ENCODE results near the gene CDH12.

GRCh38 chr5:22473886-22474285, 379.3 kb downstream of the CDH12 start:
- TF ChIP-seq, protein P1, sequence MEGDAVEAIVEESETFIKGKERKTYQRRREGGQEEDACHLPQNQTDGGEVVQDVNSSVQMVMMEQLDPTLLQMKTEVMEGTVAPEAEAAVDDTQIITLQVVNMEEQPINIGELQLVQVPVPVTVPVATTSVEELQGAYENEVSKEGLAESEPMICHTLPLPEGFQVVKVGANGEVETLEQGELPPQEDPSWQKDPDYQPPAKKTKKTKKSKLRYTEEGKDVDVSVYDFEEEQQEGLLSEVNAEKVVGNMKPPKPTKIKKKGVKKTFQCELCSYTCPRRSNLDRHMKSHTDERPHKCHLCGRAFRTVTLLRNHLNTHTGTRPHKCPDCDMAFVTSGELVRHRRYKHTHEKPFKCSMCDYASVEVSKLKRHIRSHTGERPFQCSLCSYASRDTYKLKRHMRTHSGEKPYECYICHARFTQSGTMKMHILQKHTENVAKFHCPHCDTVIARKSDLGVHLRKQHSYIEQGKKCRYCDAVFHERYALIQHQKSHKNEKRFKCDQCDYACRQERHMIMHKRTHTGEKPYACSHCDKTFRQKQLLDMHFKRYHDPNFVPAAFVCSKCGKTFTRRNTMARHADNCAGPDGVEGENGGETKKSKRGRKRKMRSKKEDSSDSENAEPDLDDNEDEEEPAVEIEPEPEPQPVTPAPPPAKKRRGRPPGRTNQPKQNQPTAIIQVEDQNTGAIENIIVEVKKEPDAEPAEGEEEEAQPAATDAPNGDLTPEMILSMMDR (IDR thresholded peaks at IDR 0.05; ENCODE audit: insufficient read depth, low read length, poor library complexity, severe bottlenecking): no peak
- no peak for TF ChIP-seq EZH2phosphoT487 (conservative IDR thresholded peaks at IDR 0.05; ENCODE audit: low read length)
